Caco-2 (cell line): ENCODE results near the gene PAFAH1B1. TPM values are rescaled to one million over a fixed set of nuclear protein-coding genes. Genes with fewer than 3 reads are reported as not detected.

ENCODE experiments used
- BruUV-seq: library from RNA; stranded (reverse); fragments of 400-500 nt; replicated peaks from 2 replicates; lab custom pipeline; 2021; lab: Mats Ljungman, UMichigan
- CTCF ChIA-PET: fragments of 300-600 bp; sonication (Branson Sonifier 250); formaldehyde crosslinking; loops from one replicate; lab custom pipeline; 2022; ENCODE audit warnings: antibody characterized with exemption; lab: Charles Lee
- POLR2A ChIA-PET: fragments of 300-600 bp; sonication (Branson Sonifier 250); formaldehyde crosslinking; loops from one replicate; lab custom pipeline; 2022; ENCODE audit warnings: antibody characterized with exemption; lab: Charles Lee
- DNase-seq, 2 experiments: peaks; one replicate each; pipeline versions ENCODE4 v3.0.0 to v3.0.0-alpha.2; 2020 to 2022
- H3K27me3 ChIP-seq: replicated peaks from 2 replicates; pipeline ENCODE4 v1.6.0; 2011; ENCODE audit warnings: low read length; ENCODE audit not compliant: control insufficient read depth, insufficient read depth
- H3K36me3 ChIP-seq: 2 replicates; pipeline ENCODE4 v1.5.1; 2011; ENCODE audit warnings: low read length; ENCODE audit not compliant: control insufficient read depth, insufficient read depth
- H3K4me1 ChIP-seq: fragments of 250-450 bp; sonication (Bioruptor Pico); 2 replicates; pipeline ENCODE4 v1.5.1; 2020; ENCODE audit warnings: mild to moderate bottlenecking
- H3K4me3 ChIP-seq: 2 replicates; pipeline ENCODE4 v1.5.1; 2011; ENCODE audit warnings: low read depth, mild to moderate bottlenecking, control low read depth, low read length
- H3K9me3 ChIP-seq: fragments of 250-450 bp; sonication (Bioruptor Pico); 2 replicates; pipeline ENCODE4 v1.5.1; 2020; ENCODE audit warnings: mild to moderate bottlenecking, moderate library complexity
- H3K27ac Mint-ChIP-seq: one replicate; pipeline ENCODE4 v1.8.0; 2022; ENCODE audit warnings: mixed read lengths; ENCODE audit not compliant: unreplicated experiment
- H3K27me3 Mint-ChIP-seq: one replicate; pipeline ENCODE4 v1.8.0; 2022; ENCODE audit warnings: mixed read lengths; ENCODE audit not compliant: insufficient read depth, unreplicated experiment
- H3K36me3 Mint-ChIP-seq: one replicate; pipeline ENCODE4 v1.8.0; 2022; ENCODE audit warnings: mild to moderate bottlenecking, mixed read lengths; ENCODE audit not compliant: insufficient read depth, unreplicated experiment
- H3K4me1 Mint-ChIP-seq: one replicate; pipeline ENCODE4 v1.8.0; 2022; ENCODE audit warnings: low read depth, mixed read lengths; ENCODE audit not compliant: unreplicated experiment
- H3K4me3 Mint-ChIP-seq: one replicate; pipeline ENCODE4 v1.8.0; 2022; ENCODE audit warnings: mild to moderate bottlenecking, moderate library complexity, mixed read lengths; ENCODE audit not compliant: unreplicated experiment
- H3K9me3 Mint-ChIP-seq: one replicate; pipeline ENCODE4 v1.8.0; 2022; ENCODE audit warnings: mixed read lengths; ENCODE audit not compliant: unreplicated experiment
- intact Hi-C: fragments of 100-400 bp; cut with micrococcal nuclease; formaldehyde crosslinking; loops from one replicate; pipeline ENCODE4 v1.10.0; 2022; ENCODE audit not compliant: unreplicated experiment
- total RNA-seq: library from RNA; stranded (reverse); gene quantifications from 2 replicates; pipeline ENCODE4 v1.2.3, GENCODE V29; 2022
- TF ChIP-seq, protein P1 (sequence below), 2 experiments: fragments of 200-600 bp in 1 of 2; IDR thresholded peaks; 1 replicate in 1 of 2; 2 replicates in 1 of 2; pipeline versions ENCODE4 v1.5.1 to v1.8.0; 2011 to 2022; ENCODE audit warnings: antibody characterized with exemption in 1 of 2, control low read depth in 1 of 2, inconsistent platforms in 1 of 2, low read depth in 1 of 2, low read length in 1 of 2, mild to moderate bottlenecking in 1 of 2, moderate library complexity in 1 of 2; ENCODE audit not compliant: insufficient read depth in 1 of 2, severe bottlenecking in 1 of 2, unreplicated experiment in 1 of 2

The PAFAH1B1 gene
- total RNA-seq, 1 experiment from 2014 or later: 141 TPM

DNA sequence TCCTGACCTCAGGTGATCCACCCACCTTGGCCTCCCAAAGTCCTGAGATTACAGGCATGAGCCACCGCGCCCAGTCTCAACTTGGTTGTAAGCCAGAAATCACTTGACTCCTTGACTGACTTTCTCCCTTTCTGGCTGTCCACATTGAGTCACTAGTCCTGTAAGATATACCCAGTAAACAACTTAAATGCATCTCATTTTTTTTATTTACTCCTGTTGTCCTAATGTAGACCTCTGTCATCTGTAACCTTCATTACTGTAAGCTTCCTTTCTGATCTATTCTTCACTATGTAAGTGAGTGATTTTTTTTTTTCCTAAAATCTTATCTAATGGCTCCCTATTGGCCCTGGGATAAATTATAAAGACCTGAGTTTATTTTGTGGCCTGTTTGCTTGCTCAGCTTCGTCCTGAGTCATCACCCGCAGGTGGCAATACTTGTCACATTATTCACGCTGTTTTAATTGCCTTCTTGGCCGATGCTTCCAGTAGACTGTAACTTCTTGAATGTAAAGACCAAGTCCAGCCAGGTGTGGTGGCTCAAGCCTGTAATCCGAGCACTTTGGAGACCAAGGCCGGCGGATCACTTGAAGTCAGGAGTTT, 41.0 kb downstream of the PAFAH1B1 start:
- Histone ChIP-seq H3K27me3 (no peaks in the 10 kb centered on the region), H3K9me3 (no peaks in the 10 kb centered on the region), H3K4me1 (peaks cover 8% of the 10 kb centered on the region; the same call in 1 of the 2 replicates), H3K36me3 (no peaks in the 10 kb centered on the region), H3K4me3 (no peak overlapping the region)
- Mint-ChIP-seq H3K4me1 (peaks cover 20% of the 10 kb centered on the region), H3K4me3 (no peak overlapping the region), H3K36me3 (peaks cover 62% of the 10 kb centered on the region), H3K9me3 (no peaks in the 10 kb centered on the region), H3K27me3 (no peaks in the 10 kb centered on the region), H3K27ac (no peak overlapping the region)
- CTCF ChIA-PET: no interaction called here
- POLR2A ChIA-PET: no interaction called here
- no TSS peak for BruUV-seq
- DNase-seq: no peak
- TF ChIP-seq, protein P1, sequence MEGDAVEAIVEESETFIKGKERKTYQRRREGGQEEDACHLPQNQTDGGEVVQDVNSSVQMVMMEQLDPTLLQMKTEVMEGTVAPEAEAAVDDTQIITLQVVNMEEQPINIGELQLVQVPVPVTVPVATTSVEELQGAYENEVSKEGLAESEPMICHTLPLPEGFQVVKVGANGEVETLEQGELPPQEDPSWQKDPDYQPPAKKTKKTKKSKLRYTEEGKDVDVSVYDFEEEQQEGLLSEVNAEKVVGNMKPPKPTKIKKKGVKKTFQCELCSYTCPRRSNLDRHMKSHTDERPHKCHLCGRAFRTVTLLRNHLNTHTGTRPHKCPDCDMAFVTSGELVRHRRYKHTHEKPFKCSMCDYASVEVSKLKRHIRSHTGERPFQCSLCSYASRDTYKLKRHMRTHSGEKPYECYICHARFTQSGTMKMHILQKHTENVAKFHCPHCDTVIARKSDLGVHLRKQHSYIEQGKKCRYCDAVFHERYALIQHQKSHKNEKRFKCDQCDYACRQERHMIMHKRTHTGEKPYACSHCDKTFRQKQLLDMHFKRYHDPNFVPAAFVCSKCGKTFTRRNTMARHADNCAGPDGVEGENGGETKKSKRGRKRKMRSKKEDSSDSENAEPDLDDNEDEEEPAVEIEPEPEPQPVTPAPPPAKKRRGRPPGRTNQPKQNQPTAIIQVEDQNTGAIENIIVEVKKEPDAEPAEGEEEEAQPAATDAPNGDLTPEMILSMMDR (IDR thresholded peaks at IDR 0.05; ENCODE audit: insufficient read depth in 1 of 2, low read depth in 1 of 2, low read length in 1 of 2, severe bottlenecking in 1 of 2, unreplicated experiment in 1 of 2): no peak
- intact Hi-C loops: no loop called here

DNA sequence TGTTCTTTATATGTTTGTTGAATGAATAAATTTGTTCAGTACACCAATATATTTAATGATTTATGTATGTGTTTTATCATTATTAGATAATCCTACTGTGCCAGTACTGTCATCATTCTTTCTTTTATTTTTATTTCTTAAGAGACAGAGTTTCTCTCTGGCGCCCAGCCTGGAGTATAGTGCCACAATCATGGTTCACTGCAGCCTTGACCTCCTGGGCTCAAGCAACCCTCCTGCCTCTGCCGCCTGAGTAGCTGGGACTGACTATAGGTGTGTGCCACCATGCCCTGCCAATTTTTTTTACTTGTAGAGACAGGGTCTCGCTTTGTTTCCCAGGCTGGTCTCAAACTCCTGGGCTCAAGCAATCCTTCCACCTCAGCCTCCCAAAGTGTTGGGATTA, 41.8 kb downstream of the PAFAH1B1 start:
- H3K4me1 ChIP-seq: peaks cover 2% of the 10 kb centered on the region; the same call in 1 of the 2 replicates
- Mint-ChIP-seq H3K27ac (no peak overlapping the region), H3K36me3 (peaks cover 69% of the 10 kb centered on the region), H3K27me3 (no peaks in the 10 kb centered on the region), H3K4me3 (no peak overlapping the region), H3K4me1 (peaks cover 12% of the 10 kb centered on the region), H3K9me3 (no peaks in the 10 kb centered on the region)
- no peak overlapping the region for H3K4me3 ChIP-seq
- H3K36me3 ChIP-seq: no peaks in the 10 kb centered on the region
- CTCF ChIA-PET: no interaction called here
- DNase-seq: no peak
- no peaks in the 10 kb centered on the region for H3K9me3 ChIP-seq
- intact Hi-C loops: no loop called here
- BruUV-seq: no TSS peak
- POLR2A ChIA-PET: no interaction called here
- TF ChIP-seq, protein P1 (IDR thresholded peaks at IDR 0.05; ENCODE audit: insufficient read depth in 1 of 2, low read depth in 1 of 2, low read length in 1 of 2, severe bottlenecking in 1 of 2, unreplicated experiment in 1 of 2): no peak
- no peaks in the 10 kb centered on the region for H3K27me3 ChIP-seq

DNA sequence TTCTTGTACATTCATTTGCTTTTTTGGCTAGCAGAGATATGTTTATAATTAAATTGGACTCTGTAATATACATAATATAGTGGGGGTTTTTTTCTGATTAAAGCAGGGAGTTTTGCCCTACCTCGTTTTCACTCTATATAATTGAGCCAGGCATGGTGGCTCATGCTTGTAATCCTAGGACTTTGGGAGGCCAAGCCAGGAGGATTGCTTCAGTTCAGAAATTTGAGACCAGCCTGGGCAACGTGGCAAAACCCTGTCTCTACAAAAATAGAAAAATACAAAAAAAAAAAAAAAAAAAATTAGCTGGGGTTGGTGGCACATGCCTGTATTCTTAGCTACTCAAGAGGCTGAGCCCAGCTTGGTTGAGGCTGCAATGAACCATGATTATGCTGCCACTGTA, 42.2 kb downstream of the PAFAH1B1 start:
- peaks cover 73% of the 10 kb centered on the region for H3K36me3 Mint-ChIP-seq
- H3K9me3 ChIP-seq: no peaks in the 10 kb centered on the region
- POLR2A ChIA-PET: no interaction called here
- no TSS peak for BruUV-seq
- no peak overlapping the region for H3K4me3 ChIP-seq
- TF ChIP-seq, protein P1 (IDR thresholded peaks at IDR 0.05; ENCODE audit: insufficient read depth in 1 of 2, low read depth in 1 of 2, low read length in 1 of 2, severe bottlenecking in 1 of 2, unreplicated experiment in 1 of 2): no peak
- no peaks in the 10 kb centered on the region for H3K9me3 Mint-ChIP-seq
- no peak overlapping the region for H3K4me3 Mint-ChIP-seq
- peaks cover 7% of the 10 kb centered on the region for H3K4me1 Mint-ChIP-seq
- H3K27ac Mint-ChIP-seq: no peak overlapping the region
- no peaks in the 10 kb centered on the region for H3K4me1 ChIP-seq
- no peaks in the 10 kb centered on the region for H3K27me3 Mint-ChIP-seq
- no peaks in the 10 kb centered on the region for H3K27me3 ChIP-seq
- no peaks in the 10 kb centered on the region for H3K36me3 ChIP-seq
- intact Hi-C loops: no loop called here
- CTCF ChIA-PET: no interaction called here
- no peak for DNase-seq
